Superior temporal gyrus (tissue), 1 donor: ENCODE measurements around the gene PITX3.
"Not testable (repeated sequence)": the region's sequence is repeated elsewhere in the genome, so short reads cannot be mapped to it uniquely, and the experiment has no call there.

Experiments used
- DNase-seq: peaks from one replicate; pipeline ENCODE4 v3.0.0-alpha.2; 2016; ENCODE audit errors: extremely low spot score

The PITX3 gene

DNA sequence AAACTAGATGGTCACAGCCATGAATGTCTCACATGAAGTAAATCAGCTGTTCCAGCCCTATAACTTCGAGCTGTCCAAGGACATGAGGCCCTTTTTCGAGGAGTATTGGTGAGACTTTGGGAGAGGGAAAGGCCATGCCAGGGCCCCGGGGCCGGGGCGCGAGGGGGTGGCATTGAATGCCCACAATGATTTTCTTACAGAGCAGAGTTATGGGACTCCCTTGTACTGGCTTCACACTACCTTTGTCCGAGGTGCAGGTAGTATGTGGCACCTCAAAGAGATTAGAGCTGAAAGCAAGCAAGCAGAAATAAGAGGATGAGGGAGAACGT is 14.8 kb downstream of the PITX3 start:
- no peak for DNase-seq

DNA sequence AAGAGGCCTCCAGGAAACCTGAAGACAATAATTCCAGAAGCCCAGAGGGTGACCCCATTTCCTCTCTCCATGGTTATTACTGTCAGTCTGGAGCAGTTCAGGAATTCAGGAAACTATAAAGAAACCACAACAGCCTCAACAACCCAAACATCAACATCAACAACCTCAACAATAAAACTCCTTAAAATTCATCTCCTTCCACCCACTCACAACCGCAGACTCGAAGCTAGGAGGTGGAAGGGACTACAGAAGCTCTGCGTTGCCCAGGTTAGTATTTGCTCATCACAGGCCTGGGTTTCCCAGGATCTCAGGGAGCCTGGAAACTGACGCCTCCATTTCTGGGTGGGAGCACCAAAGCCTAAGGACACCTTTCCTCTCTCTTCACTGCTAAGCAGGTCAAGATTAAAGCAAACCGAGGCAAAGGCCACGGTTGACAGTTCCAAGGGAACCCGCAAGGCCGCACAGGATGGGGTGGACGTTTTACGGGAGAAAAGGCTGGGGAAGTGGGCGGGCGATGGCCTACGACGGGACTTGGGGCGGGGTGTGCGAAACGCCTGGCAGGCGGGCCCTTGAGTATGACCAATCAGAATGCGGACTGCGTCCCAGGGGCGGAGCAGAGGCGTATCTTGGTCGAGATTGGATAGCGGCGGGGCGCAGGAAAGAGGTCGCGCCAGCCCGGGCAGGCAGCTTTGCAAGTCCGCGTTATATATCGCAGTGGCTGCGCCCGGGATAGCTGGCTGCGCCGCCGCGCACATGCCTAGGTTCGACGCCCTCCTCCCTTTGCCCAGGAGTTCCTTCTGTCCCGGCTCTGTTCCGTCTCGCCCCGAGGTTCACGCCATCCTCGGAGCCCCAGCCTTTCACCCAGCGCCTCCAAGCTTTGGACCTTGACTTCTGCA is 15.4 kb downstream of the PITX3 start, which contains the start of gene ELOVL3:
TSS of gene ELOVL3 (plus strand) at position 654 of the 896 bp plus-strand sequence. CDS start 250 bp downstream, outside the sequence.
- DNase-seq: peak; percentile 90

DNA sequence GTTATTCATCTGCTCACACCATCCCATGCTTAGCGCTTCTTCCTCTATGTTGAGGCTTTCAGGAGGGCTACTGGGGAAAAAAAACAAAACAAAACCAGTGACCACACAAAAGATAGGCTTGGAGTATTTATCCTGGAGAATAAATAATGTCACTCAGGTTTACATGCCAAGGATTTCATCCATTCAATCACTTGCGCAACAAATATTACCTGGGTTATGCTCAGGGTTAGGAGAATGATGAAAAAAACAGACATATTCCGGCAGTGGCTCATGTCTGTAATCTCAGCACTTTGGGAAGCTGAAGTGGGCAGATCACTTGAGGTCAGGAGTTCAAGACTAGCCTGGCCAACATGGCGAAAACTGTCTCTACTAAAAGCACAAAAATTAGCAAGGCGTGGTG is 18.5 kb downstream of the PITX3 start:
- DNase-seq: no peak

DNA sequence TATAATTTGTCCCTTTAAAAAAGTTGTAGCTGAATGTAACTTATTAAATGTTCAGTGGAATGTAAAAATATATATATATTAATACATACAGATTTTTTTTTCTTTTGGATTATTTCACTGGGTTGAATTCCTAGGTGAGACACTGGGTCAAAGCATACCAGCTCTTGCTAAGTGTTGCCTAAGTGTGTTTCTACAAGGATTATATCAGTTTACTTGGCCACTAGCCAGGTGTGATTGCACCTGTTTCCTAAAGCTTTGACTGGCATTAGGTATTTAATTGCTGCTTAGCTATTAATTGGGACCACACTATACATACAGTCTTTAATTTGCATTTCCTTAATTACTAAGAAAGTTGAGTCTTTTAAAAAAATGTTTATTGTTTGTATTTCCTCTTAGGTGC is 20.7 kb downstream of the PITX3 start:
- no peak for DNase-seq

DNA sequence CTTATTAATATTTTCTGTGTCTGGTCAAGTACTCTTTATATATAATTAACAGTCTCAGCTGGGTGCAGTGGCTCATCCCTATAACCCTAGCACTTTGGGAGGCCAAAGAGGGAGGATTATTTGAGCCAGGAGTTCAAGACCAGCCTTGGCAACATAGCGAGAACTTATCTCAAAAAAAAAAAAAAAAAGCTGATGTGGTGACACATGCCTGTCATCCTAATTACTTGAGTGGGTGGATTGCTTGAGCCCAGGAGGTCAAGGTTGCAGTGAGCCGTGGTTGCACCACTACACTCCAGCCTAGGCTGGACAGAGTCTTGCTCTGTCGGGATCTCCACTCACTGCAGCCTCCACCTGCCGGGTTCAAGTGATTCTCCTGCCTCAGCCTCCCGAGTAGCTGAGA is 21.9 kb downstream of the PITX3 start:
- no peak for DNase-seq

DNA sequence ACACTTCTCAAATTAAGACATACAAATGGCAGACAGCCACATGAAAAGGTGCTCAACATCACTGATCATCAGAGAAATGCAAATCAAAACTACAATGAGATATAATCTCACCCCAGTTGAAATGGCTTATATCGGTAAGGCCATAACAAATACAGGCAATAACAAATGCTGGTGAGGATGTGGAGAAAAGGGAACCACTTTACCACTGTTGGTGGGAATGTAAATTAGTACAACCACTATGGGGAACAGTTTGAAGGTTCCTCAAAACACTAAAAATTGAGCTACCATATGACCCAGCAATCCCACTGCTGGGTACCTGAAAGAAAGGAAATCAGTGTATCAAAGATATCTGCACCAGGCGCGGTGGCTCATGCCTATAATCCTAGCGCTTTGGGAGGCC is 27.7 kb downstream of the PITX3 start:
- not testable (repeated sequence) for DNase-seq

DNA sequence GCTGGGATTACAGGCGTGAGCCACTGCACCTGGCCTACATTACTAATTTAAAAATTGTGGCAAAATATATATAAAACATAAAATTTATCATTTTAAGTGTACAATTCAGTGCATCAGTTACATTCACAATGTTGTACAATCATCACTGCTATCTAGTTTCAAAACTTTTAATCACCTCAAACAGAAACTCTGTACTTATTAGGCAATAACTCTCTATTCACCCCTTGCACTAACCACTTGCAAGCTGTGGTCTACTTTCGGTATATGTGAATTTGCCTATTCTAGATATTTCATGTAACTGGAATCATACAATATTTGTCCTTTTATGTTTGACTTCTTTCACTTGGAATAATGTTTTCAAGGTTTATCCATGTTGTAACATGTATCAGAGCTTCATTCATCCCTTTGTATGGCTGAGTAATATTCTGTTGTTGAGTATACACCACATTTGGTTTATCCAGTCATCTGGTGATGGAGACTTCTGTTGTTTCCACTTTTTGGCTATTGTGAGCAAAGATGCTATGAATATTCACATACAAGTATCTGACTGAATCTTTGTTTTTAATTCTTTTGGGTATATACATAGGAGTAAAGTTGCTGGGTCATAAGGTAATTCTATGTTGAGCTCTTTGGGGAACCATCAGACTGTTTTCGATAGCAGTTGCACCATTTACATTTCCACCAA is 29.6 kb downstream of the PITX3 start:
- DNase-seq: no peak

DNA sequence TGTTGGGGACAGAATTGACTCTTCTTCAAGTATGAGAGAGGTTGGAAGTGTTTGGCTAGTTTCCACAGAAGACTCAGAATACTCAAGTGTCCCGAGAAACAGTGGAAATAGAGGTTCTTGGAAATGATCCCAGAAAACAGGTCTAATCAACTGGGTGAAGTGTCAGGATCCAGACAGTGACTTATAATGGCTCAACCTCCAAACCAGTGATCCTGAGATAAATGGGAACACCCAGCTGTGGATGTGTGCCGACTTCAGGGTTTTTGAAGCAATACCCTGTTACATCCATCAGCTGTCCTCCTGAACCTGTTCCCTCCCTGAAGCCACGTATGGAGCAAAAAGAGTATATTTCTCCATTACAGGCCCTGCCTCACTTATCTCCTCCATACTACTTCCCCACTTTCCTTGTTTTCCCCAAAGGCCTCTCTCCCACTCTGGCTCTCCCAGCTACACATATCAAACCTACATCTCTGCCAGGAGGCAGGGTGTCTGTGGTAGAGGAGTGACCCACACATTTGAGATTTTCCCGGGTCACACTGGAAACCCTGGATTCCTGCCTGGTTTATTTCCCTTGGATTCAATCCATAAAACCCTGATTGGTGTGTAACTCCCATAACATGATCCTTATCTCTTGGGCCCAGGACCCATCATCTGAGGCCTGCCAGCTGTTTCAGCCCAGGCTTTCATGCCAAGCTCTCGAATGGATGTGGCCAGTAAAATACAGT is 32.8 kb downstream of the PITX3 start:
- DNase-seq: no peak

DNA sequence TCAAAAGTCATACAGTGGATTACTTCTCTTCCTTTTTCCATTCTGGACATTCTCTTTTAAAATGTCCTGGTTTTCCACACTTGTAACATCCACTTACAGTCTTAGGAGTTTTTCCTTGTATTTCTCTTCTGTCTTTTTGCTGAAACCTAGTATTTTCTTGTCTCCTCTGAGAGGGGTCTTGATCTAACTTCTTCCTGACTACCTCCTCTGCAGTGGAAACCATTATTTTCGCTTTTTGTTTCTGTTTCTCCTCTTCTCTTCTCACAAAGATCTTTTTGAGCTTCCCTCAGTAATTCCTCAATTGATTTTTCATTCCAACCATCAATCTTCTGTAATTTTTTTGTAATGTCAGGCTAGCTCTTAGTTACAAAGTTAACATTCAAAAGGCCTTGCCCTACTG is 38.9 kb downstream of the PITX3 start:
- no peak for DNase-seq

DNA sequence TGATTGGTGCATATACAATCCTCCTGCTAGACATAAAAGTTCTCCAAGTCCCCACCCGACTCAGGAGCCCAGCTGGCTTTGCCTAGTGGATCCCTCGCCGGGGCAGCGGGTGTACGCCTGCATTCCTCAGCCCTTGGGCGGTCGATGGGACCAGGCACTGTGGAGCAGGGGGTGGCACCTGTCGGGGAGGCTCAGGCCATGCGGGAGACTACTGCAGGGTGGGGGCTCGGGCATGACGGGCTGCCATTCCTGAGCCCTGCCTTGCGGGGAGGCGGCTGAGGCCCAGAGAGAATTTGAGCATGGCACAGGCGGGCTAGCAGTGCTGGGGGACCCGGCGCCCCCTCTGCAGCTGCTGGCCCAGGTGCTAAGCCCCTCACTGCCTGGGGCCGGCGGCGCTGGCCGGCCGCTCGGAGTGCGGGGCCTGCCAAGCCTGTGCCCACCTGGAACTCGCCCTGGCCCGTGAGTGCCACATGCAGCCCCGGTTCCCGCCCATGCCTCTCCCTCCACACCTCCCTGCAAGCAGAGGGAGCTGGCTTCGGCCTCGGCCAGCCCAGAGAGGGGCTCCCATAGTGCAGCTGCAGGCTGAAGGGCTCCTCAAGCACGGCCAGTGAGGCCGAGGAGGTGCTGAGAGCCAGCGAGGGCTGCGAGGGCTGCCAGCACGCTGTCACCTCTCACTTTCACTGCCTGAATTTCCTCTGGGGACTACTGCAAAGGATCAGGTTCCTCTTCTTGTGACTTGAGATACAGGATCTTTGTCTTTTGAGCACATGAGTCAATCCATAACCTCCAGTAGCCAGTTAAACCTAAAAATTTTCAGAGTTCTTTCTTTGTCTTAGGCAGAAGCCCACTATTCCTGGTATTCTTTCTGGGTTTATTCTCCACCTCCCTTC is 40.3 kb downstream of the PITX3 start:
- DNase-seq: no peak

DNA sequence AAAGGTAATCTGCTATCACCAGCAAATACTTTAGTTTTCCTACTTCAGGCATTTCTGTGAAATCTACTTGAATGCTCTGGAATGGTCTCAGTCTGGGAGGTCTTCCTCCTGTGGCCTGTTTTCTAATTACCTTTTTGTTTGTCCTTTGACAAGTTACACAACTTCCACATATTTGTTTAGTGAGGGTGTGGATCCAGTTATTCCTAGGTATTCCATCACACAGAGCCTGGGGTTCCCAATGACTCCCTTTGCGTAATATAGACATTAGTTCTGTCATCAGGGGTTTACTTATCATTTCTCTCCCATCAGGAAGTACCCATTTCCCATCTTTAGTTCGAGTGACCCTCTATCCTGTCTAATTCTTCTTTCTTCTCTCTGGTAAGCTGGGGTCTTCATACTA is 43.3 kb downstream of the PITX3 start:
- no peak for DNase-seq

DNA sequence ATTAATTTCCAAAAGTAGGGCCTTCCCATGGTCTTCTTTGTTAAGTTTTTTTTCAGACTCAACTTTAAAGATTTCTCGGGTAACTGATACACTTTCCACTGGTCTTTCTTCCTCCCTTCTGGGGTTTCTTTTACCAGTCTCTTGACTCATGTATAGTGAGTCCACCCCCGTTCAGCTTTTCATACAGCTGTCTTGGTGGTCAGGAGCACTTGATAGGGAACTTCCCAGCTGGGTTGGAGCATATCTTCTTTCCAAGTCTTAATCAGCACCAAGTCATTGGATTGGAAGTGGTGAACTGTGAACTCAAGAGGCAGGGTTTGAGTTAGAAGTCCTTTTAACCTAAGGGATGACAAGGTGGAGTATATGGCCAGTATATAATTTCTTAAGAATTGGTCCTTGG is 44.4 kb downstream of the PITX3 start:
- DNase-seq: no peak

DNA sequence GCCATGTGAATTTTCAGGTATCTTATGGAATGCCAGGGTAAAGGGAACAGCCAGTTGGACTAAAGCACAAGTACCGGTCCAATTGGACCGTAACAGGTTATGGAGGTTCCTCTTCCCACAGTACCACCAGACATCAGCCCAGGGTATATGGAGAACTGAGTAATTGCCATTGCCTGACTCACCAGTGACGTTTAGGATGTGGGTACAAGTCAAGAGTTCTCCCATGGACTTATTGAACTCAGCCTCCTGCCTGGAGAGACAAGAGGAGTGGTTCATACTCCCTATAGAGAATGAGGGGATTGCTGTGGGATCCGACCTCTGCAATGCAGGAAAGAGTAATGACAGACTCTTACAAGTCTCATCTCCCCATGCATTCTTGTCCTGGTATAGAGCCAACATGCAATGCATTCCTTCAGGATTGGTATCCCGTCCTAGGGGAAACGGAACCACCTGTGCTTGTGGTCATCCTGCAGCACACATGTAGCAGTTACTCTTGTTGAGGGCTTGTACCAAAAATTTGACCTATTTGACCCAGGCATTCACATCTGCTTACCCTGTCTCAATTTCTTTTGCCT is 45.9 kb downstream of the PITX3 start:
- DNase-seq: no peak

DNA sequence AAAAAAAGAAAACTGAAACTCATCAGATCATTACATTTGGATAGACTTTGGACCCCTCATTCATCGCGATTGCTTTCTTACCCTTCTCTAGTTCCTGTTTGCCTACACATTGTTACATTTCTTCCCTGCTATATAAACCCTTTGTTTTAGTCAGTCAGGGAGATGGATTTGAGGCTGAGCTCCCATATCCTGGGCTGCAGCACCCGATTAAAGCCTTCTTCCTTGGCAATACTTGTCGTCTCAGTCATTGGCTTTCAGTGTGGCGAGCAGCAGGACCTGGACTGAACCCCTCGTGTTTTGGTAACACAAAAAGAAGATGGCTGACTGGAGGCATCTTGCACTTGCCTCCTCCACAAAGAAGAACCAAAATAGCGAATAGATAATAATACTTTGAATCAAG is 49.4 kb downstream of the PITX3 start:
- no peak for DNase-seq

DNA sequence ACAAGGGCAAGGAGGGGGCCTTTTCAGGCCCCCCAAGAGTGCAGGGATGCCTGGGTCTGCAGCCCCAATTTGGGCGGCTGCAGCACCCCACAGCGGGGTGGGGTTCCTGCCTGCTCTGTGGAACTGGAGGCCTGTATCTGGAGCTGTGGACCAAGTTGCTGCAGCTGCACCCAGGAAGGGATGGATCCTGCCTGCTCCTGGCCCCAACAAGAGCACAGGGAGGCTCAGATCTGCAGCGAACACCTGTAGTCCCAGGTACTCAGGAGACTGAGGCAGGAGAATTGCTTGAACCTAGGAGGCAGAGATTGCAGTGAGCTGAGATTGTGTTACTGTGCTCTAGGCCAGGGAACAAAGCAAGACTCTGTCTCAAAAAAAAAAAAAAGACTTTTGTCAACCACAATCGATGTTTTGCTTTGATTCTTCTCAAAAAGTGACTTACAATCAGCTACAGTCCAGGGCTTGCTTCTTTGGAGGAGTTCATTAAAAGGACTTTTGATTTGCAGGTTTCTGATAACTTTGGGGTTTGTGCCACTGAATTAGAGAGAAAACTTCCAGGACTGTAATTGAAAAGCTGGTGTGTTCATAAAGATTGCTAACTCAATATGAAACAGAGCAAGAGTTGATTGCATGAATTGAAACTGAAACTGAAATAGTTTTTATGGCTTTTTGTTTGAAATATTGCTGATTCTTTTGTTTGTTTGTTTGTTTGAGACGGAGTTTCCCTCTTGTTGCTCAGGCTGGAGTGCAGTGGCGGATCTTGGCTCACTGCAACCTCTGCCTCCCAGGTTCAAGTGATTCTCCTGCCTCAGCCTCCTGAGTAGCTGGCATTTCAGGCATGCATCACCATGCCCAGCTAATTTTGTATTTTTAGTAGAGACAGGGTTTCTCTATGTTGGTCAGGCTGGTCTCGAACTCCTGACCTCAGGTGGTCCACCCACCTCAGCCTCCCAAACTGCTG is 52.1 kb downstream of the PITX3 start:
- not testable (repeated sequence) for DNase-seq

DNA sequence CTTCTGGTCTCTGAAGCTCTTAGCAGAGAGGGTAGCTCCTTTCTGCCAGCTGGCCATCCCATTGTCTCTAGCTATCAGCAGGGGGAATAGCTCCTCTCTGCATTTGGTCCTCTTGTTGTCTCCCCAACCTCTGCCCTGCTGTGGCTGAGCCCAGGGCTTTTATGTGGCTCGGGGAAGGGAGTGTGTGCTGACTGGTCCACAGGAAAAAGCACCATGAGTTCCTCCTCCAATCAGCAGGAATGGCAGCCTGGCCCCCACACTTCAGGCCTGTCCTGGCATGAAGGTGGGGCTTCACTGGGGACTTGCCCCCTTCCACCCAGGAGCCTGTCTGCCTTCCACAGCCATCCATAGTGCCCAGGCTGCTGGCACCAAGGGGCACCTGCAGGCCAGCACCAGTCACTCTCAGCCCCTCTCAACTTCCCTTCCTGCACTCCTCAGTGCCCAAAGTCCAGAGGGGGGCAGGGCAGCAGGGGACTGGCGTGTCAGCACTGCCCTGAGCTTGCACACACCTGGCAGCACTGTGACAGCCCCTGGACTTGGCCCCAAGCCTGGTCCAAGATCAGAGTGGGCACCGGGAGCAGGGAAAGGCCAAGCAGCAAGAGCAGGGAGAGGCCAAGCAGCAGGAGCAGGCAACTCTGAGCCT is 52.9 kb downstream of the PITX3 start:
- DNase-seq: no peak

DNA sequence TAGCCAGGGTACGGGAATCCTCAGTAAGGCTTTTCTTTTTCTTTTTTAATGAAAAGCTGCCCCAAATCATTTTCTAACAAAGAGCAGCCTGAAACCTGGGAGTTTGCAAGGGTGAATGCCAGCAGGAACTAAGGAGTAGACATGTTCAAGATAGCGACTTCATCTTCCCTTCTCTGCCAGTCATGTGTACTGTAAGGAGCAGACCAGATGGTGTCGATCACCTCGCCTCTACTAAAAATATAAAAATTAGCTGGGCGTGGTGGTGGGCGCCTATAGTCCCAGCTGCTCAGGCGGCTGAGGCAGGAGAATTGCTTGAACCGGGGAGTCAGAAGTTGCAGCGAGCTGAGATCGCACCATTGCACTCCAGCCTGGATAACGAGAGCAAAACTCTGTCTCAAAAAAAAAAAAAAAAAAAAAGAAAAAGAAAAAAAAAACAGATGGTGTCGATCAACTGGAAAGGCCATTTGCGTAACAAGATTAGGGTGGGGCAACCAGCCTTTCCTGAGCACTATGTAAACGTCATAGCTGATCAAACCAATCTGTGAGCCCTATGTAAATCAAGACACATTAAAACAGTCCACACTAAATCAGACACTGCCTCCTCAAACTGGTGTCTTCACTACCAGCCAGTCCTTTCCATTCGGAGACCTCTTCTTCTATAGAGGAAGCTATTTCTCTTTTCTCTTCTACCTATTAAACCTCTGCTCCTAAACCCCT is 55.3 kb downstream of the PITX3 start:
- DNase-seq: no peak

DNA sequence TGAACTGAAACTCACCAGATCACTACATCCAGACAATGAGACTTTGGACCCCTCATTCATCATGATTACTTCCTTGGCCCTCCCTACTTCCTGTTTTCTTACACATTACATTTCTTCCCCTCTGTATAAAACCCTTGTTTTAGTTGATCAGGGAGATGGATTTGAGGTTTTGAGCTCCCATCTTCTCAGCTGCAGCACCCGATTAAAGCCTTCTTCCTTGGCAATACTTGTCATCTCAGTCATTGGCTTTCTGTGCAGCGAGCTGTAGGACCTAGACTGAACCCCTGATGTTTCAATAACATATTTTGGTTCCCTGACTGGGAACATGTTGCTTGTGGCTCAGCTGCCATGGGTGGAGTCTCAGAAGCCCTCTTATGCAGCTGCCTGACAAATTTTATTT is 56.0 kb downstream of the PITX3 start:
- no peak for DNase-seq

DNA sequence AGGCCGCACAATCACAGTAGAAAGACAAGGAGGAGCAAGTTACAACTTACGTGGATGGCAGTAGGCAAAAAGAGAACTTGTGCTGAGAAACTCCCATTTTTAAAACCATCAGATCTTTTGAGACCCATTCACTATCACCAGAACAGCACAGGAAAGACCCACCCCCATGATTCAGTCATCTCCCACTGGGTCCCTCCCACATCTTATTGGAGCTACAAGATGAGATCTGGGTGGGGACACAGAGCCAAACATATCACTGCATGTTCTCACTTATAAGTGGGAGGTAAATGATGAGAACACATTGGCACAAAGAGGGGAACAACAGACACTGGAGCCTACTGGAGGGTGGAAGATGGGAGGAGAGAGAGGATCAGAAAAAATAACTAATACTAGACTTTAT is 56.7 kb downstream of the PITX3 start:
- no peak for DNase-seq
